ENCODE measurements around the gene ZNF480.
"Not testable (repeated sequence)": the region's sequence is repeated elsewhere in the genome, so short reads cannot be mapped to it uniquely, and the experiment has no call there.

The ZNF480 gene

DNA sequence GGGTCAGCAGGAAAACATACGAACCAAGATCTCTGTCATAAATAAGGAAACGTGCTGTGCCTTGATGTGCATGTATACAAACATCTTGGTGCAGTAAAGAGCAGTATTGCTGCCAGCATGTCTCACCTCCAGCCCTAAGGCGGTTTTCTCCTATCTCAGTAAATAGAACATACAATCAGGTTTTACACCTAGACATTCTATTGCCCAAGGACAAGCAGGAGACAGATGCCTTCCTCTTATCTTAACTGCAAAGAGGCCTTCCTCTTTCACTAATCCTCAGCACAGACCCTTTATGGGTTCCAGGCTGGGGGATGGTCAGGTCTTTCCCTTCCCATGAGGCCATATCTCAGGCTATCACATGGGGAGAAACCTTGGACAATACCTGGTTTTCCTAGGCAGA is 42.1 kb downstream of the ZNF480 start:
- DNase-seq = not testable (repeated sequence)

DNA sequence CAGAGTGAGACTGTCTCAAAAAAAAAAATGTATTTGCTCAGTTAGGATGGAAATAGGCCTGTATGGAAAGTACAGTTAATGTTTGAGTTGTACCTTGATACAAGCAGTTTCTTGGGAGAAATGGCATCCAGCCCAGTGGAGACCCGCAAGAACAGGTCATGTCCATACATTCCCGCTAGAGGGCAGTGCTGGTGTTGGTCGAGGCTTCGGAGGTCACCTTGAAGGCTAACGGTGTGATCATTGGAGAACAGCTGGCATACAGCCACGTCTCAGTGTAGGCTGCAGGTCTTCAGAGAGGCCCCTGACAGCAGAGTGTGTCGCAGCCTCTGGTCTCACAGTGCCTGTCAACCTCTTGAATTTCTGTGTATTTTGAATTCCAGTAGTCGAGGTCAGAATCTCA is 46.6 kb downstream of the ZNF480 start:
- peak in 2 of 4 experiments; percentile 6 to 15 for DNase-seq

DNA sequence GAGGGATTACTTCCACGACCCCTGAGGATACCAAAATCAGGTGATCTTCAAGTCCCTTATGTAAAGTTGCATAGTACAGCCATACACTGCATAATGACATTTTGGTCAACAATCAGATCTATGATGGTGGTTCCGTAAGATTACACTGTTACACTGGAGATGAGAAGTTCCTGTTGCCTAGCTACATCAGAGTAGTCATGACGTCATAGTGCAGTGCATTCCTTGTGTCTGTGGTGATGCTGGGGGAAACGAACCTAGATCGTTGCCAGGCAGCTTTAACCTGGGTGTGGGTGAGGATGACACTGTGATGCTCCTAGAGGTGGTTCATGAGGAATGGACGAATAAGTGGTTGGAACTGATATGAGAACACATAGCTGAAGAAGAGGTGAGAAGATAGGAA is 48.2 kb downstream of the ZNF480 start:
- no peak for DNase-seq

DNA sequence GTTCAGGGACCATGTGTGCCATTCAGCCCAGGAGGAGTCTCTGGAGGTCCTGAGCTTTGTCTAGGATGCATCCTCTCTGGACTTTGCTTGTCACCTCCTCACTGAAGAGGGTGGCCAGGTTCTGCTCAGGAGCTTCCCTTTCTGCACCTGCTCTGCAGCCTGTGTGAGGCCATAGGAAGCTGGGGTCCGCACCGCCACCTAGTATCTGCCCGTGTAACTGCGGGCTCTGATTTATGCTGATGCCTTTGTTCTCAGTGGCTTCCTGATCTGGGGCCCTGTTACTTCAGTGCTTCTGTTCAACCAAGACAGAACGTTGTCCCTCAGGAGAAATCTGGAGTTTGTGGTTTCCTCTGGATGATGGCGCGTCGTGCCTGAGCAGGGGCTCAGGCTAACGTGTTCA is 54.5 kb downstream of the ZNF480 start:
- no peak for DNase-seq

DNA sequence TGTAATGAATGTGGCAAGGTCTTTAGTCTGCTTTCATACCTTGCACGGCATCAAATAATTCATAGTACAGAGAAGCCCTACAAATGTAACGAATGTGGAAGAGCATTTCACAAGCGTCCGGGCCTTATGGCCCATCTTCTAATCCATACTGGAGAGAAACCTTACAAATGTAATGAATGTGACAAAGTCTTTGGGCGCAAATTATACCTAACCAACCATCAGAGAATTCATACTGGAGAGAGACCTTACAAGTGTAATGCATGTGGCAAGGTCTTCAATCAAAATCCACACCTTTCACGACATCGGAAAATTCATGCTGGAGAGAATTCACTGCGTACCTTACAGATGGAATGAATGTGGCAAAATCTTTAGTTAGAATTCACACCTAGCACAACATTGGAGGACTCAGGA is 69.5 kb downstream of the ZNF480 start:
- DNase-seq = no peak

DNA sequence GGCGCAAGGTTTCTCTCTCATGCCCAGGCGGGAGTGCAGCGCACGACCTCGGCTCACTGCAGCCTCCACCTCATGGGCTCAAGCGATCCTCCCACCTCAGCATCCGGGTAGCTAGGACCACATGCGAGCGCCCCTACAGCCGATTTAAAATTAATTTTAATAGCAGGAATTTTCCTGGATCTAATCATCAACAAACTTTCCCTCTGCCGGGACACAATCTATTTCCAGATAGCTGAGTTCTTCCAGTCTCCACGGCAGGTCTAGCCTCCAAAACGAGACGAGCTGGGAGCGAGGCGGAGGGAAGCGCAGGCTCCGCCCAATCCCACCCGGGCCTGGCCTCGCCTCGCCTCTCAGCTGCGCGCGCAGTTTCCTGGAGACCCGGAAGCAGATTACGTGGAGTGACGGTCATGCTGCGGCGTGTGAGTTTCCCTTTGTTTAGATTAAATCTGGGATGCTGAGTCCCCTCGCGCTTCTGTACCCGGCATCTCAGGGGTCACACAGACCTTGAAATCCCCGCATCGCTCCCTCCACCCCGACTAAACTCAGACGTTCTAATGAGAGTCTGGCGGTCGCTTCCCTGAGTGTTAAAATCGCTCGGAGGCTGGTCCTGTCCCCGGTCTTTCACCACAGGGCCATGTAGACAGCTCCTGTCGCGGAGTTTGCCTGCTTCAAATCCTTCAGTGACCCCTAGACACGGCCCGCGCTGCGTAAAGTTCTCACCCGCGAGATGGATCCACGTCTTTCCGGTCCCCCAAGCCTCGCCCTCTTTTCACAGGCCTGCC is 72.8 kb downstream of the ZNF480 start, which contains the start of gene ZNF880:
TSS of gene ZNF880 (plus strand) at position 365 of the 782 bp plus-strand sequence. CDS start at position 408, 43 bp downstream.
- peak; percentile 74 to 90 (median 87) for DNase-seq

DNA sequence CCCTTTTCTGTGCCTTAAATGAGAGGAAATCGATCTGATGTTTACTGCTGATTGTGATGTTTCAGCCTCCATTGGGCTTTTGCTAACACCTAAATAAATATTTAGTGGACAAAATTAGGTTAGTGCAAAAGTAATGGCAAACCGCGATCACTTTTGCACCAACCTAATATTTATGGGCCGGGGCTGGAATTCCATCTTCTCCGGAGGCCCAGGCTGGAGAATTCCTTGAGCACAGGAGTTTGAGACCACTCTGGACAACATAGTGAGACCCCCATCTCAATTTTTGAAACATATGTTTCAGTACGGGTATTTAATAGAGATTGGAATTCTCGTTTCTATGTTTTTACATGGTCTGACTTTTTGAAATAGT is 73.4 kb downstream of the ZNF480 start:
- no peak for DNase-seq
